Fibroblast of lung (primary cell): Measurements from ENCODE around the gene AKAP6. TPM values are rescaled to one million over a fixed set of nuclear protein-coding genes. Genes with fewer than 3 reads are reported as not detected.

Experiments
- DNase-seq, 2 donors: peaks; one replicate each; pipeline versions ENCODE4 v3.0.0 to v3.0.0-alpha.2; 2010; ENCODE audit warnings: low read depth in 2 of 2
- H2AFZ ChIP-seq: 2 replicates; pipeline ENCODE4 v1.5.1; 2012; ENCODE audit warnings: low read length, control low read depth, inconsistent platforms
- H3K27ac ChIP-seq: 2 replicates; pipeline ENCODE4 v1.5.1; 2011; ENCODE audit warnings: low read length, control low read depth; ENCODE audit not compliant: insufficient read depth
- H3K27me3 ChIP-seq: 2 replicates; pipeline ENCODE4 v1.5.1; 2011; ENCODE audit warnings: mild to moderate bottlenecking, low read length; ENCODE audit not compliant: control insufficient read depth, insufficient read depth
- H3K36me3 ChIP-seq: 2 replicates; pipeline ENCODE4 v1.5.1; 2011; ENCODE audit warnings: low read length; ENCODE audit not compliant: control insufficient read depth, insufficient read depth
- H3K4me1 ChIP-seq: 2 replicates; pipeline ENCODE4 v1.5.1; 2011; ENCODE audit warnings: low read length; ENCODE audit not compliant: control insufficient read depth, insufficient read depth; ENCODE audit errors: extremely low read depth
- H3K4me2 ChIP-seq: 2 replicates; pipeline ENCODE4 v1.5.1; 2011; ENCODE audit warnings: low read length, control low read depth; ENCODE audit not compliant: insufficient read depth; ENCODE audit errors: extremely low read depth
- H3K4me3 ChIP-seq, 4 experiments: fragments of 200-600 bp in 1 of 4; sonication (generic) in 1 of 4; replicated peaks in 1 of 4; 2 replicates each; pipeline ENCODE4 v1.5.1; 2011 to 2016; ENCODE audit warnings: low read length in 4 of 4, low read depth in 3 of 4, mild to moderate bottlenecking in 3 of 4, control low read depth in 2 of 4, inconsistent platforms in 1 of 4, mixed read lengths in 1 of 4; ENCODE audit not compliant: insufficient read depth in 1 of 4; ENCODE audit errors: control extremely low read depth in 1 of 4
- H3K79me2 ChIP-seq: 2 replicates; pipeline ENCODE4 v1.5.1; 2012; ENCODE audit warnings: mild to moderate bottlenecking, low read length, inconsistent platforms; ENCODE audit not compliant: control insufficient read depth, insufficient read depth
- H3K9ac ChIP-seq: 2 replicates; pipeline ENCODE4 v1.5.1; 2011; ENCODE audit warnings: mild to moderate bottlenecking, low read length, control low read depth; ENCODE audit not compliant: insufficient read depth
- H3K9me3 ChIP-seq: 2 replicates; pipeline ENCODE4 v1.5.1; 2012; ENCODE audit warnings: low read depth, low read length; ENCODE audit not compliant: control insufficient read depth, insufficient read depth
- H4K20me1 ChIP-seq: 2 replicates; pipeline ENCODE4 v1.5.1; 2011; ENCODE audit warnings: low read length; ENCODE audit not compliant: control insufficient read depth, insufficient read depth; ENCODE audit errors: extremely low read depth
- CTCF ChIP-seq, 2 donors: IDR thresholded peaks in 1 of 2; conservative IDR thresholded peaks in 1 of 2; 1 replicate in 1 of 2; 2 replicates in 1 of 2; pipeline ENCODE4 v1.5.1; 2011 to 2012; ENCODE audit warnings: low read length in 2 of 2, control low read depth in 1 of 2, inconsistent platforms in 1 of 2, low read depth in 1 of 2, mild to moderate bottlenecking in 1 of 2
- EZH2 ChIP-seq: IDR thresholded peaks from 2 replicates; pipeline ENCODE4 v1.5.1; 2012; ENCODE audit warnings: low read length, control low read depth, mild to moderate bottlenecking; ENCODE audit errors: missing control alignments
- polyA plus RNA-seq, 2 donors: library from polyadenylated mRNA; depleted of rRNA in 1 of 2; stranded (reverse) in 1 of 2; unstranded in 1 of 2; fragments of >200 nt; gene quantifications; 2 replicates each; pipeline ENCODE4 v1.2.1, GENCODE V29; 2011 to 2012; ENCODE audit warnings: missing spikeins in 1 of 2
- total RNA-seq: library from RNA; depleted of rRNA; stranded (reverse); fragments of >200 nt; gene quantifications from 2 replicates; pipeline ENCODE4 v1.2.1, GENCODE V29; 2014

AKAP6 gene
- total and polyA plus RNA-seq, 2 donors (not counting 1 experiment from before 2014, with no cell fraction given), result 3.3 to 10.9 TPM

DNA sequence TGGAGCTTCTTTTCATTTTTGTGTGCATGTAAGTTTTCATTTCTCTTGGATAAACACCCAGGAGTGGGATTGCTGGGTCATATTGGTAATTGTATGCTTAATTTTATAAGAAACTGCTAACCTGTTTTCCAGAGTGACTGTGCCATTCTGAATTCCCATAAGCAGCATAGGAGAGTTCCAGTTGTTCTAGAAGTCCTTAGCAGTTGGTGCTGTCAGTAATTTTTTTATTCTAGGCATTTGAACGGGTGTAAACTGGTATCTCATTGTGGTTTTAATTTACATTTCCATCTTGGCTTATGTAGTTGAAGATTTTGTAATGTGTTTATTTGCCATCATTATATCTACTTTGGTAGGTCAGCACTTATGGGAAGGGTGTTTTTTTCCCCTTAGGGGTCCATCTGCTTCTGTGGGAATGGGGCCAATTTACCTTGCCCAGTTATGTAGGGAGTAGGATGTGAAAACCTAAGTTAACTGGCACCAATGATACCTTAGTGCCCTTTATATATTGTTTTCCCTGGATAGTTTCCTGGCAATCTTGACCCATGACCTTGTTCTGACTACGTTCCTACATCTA is 202.9 kb downstream of the AKAP6 start:
- Histone ChIP-seq H3K27me3 (no peaks in the 10 kb centered on the region), H3K4me2 (no peak overlapping the region), H4K20me1 (no peaks in the 10 kb centered on the region), H3K9ac (no peak overlapping the region), H3K36me3 (no peaks in the 10 kb centered on the region), H3K79me2 (no peaks in the 10 kb centered on the region), H2AFZ (no peak overlapping the region), H3K9me3 (no peaks in the 10 kb centered on the region), H3K4me3 (no peak overlapping the region), H3K27ac (no peak overlapping the region), H3K4me1 (no peaks in the 10 kb centered on the region)
- DNase-seq, result no peak
- TF ChIP-seq EZH2 (no peak), CTCF (conservative IDR thresholded peaks at IDR 0.05 in 1 of 2, IDR thresholded peaks at IDR 0.05 in 1 of 2; ENCODE audit: low read depth in 1 of 2, low read length in 2 of 2) (no peak)

DNA sequence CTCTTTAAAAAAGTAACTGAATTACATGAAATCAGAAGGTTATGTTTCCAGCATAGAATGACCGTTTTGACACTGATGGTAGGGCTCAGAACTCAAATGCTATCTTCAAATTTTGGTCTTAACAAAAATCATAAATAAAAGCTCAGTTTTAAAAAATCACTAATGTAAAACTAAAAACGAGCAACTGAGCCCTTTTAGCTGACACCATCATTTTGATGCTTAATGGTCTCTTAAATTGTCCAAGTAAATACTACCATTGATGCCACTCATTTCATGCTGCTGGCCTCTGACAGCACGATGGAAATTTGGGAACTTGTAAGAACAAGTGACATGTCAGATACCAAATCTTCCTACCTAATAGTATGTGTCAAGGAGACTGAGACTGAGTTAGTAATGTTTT is 205.0 kb downstream of the AKAP6 start:
- Histone ChIP-seq H3K4me2 (no peak overlapping the region), H3K36me3 (no peaks in the 10 kb centered on the region), H4K20me1 (no peaks in the 10 kb centered on the region), H3K79me2 (no peaks in the 10 kb centered on the region), H3K27ac (no peak overlapping the region), H3K9me3 (no peaks in the 10 kb centered on the region), H3K4me1 (no peaks in the 10 kb centered on the region), H3K4me3 (no peak overlapping the region), H3K27me3 (no peaks in the 10 kb centered on the region), H3K9ac (no peak overlapping the region), H2AFZ (no peak overlapping the region)
- no peak for DNase-seq
- TF ChIP-seq EZH2 (no peak), CTCF (conservative IDR thresholded peaks at IDR 0.05 in 1 of 2, IDR thresholded peaks at IDR 0.05 in 1 of 2; ENCODE audit: low read depth in 1 of 2, low read length in 2 of 2) (no peak)

DNA sequence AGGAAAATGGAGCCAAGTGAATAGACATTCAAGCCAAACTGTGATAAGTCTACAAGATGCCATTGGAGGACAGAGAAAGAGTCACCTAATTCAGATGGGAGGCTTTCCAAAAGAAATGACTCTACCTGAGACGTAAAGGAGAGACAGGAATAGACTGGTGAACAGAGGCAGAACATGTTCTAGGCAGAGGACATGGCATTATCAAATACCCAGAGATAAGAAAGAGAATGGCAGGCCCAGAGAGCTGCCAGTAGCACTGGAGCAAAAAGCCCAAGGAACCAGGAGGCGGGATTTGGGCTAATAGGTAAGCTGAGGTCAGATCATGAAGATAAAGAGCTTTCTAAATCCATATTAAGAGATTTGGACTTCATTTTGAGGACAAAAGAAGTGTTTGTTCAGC is 207.1 kb downstream of the AKAP6 start:
- Histone ChIP-seq H3K9me3 (no peaks in the 10 kb centered on the region), H2AFZ (no peak overlapping the region), H3K79me2 (no peaks in the 10 kb centered on the region), H3K27me3 (no peaks in the 10 kb centered on the region), H3K4me1 (no peaks in the 10 kb centered on the region), H3K36me3 (no peaks in the 10 kb centered on the region), H3K27ac (no peak overlapping the region), H4K20me1 (no peaks in the 10 kb centered on the region), H3K9ac (no peak overlapping the region), H3K4me3 (no peak overlapping the region), H3K4me2 (no peak overlapping the region)
- TF ChIP-seq EZH2 (no peak), CTCF (conservative IDR thresholded peaks at IDR 0.05 in 1 of 2, IDR thresholded peaks at IDR 0.05 in 1 of 2; ENCODE audit: low read depth in 1 of 2, low read length in 2 of 2) (no peak)
- no peak for DNase-seq
